SK-N-SH treated with all-trans-retinoic acid at 6 μM for 48 hours (cell line): ENCODE measurements around the gene RUNDC3A.

Experiments used
- ATAC-seq: fragments of 200-7000 bp; cut with Tn5 transposase; 3 replicates; pipeline ENCODE4 v1.9.1; 2020; ENCODE audit warnings: mild to moderate bottlenecking, moderate library complexity
- ARNTL ChIP-seq: fragments of 450-650 bp; formaldehyde crosslinking; IDR thresholded peaks from 2 replicates; pipeline ENCODE4 v1.5.0; 2020; ENCODE audit warnings: low read depth, mild to moderate bottlenecking, moderate library complexity, borderline replicate concordance
- BACH2 ChIP-seq: fragments of 250-450 bp; sonication (Bioruptor Pico); IDR thresholded peaks from 2 replicates; pipeline ENCODE4 v1.9.0; 2021; ENCODE audit warnings: mild to moderate bottlenecking, borderline replicate concordance
- CSDC2 ChIP-seq: fragments of 250-450 bp; sonication (Bioruptor Pico); IDR thresholded peaks from 2 replicates; pipeline ENCODE4 v1.5.0; 2020; ENCODE audit warnings: mild to moderate bottlenecking, moderate library complexity
- GLIS3 ChIP-seq: fragments of 250-450 bp; sonication (Bioruptor Pico); IDR thresholded peaks from 2 replicates; pipeline ENCODE4 v1.5.0; 2020; ENCODE audit warnings: mild to moderate bottlenecking, moderate library complexity
- ISL1 ChIP-seq: fragments of 250-450 bp; sonication (Bioruptor Pico); IDR thresholded peaks from 2 replicates; pipeline ENCODE4 v2.1.2; 2022; ENCODE audit warnings: mild to moderate bottlenecking, moderate library complexity
- OSR1 ChIP-seq: fragments of 250-450 bp; sonication (Bioruptor Pico); IDR thresholded peaks from 2 replicates; pipeline ENCODE4 v1.8.0; 2022; ENCODE audit warnings: moderate library complexity, mild to moderate bottlenecking, inconsistent platforms
- PPARA ChIP-seq: fragments of 250-450 bp; sonication (Bioruptor Pico); IDR thresholded peaks from 2 replicates; pipeline ENCODE4 v1.5.0; 2020; ENCODE audit warnings: mild to moderate bottlenecking, borderline replicate concordance
- RARB ChIP-seq: fragments of 250-450 bp; sonication (Bioruptor Pico); IDR thresholded peaks from 2 replicates; pipeline ENCODE4 v1.8.0; 2021; ENCODE audit warnings: mild to moderate bottlenecking, moderate library complexity
- TCF4 ChIP-seq: fragments of 250-450 bp; sonication (Bioruptor Pico); IDR thresholded peaks from 2 replicates; pipeline ENCODE4 v1.8.0; 2021; ENCODE audit warnings: mild to moderate bottlenecking, moderate library complexity, borderline replicate concordance
- TOX ChIP-seq: fragments of 250-450 bp; sonication (Bioruptor Pico); IDR thresholded peaks from 2 replicates; pipeline ENCODE4 v1.8.0; 2021; ENCODE audit warnings: mild to moderate bottlenecking, moderate library complexity, borderline replicate concordance
- ZC3H10 ChIP-seq: fragments of 250-450 bp; sonication (Bioruptor Pico); IDR thresholded peaks from 2 replicates; pipeline ENCODE4 v1.5.1; 2021; ENCODE audit warnings: mild to moderate bottlenecking, moderate library complexity
- ZFP3 ChIP-seq: fragments of 250-450 bp; sonication (Bioruptor Pico); IDR thresholded peaks from 2 replicates; pipeline ENCODE4 v1.5.0; 2020; ENCODE audit warnings: mild to moderate bottlenecking, moderate library complexity
- ZFP30 ChIP-seq: fragments of 450-650 bp; formaldehyde crosslinking; IDR thresholded peaks from 2 replicates; pipeline ENCODE4 v1.5.0; 2022; ENCODE audit warnings: mild to moderate bottlenecking, moderate library complexity
- ZNF565 ChIP-seq: fragments of 450-650 bp; formaldehyde crosslinking; conservative IDR thresholded peaks from 2 replicates; pipeline ENCODE4 v1.5.0; 2020; ENCODE audit warnings: low read depth, mild to moderate bottlenecking, moderate library complexity
- ZNF70 ChIP-seq: fragments of 450-650 bp; formaldehyde crosslinking; IDR thresholded peaks from 2 replicates; pipeline ENCODE4 v1.5.0; 2020; ENCODE audit warnings: mild to moderate bottlenecking, moderate library complexity
- ZNF8 ChIP-seq: fragments of 450-650 bp; formaldehyde crosslinking; IDR thresholded peaks from 2 replicates; pipeline ENCODE4 v1.5.0; 2020; ENCODE audit warnings: mild to moderate bottlenecking, moderate library complexity
- TF ChIP-seq, protein P1 (sequence below): fragments of 250-450 bp; sonication (Bioruptor Pico); IDR thresholded peaks from 2 replicates; pipeline ENCODE4 v1.5.0; 2020; ENCODE audit warnings: mild to moderate bottlenecking, moderate library complexity
- TF ChIP-seq, protein P2 (sequence below): fragments of 250-450 bp; sonication (Bioruptor Pico); IDR thresholded peaks from 2 replicates; pipeline ENCODE4 v1.5.1; 2021; ENCODE audit warnings: mild to moderate bottlenecking, moderate library complexity
- TF ChIP-seq, protein P3 (sequence below): fragments of 250-450 bp; sonication (Bioruptor Pico); IDR thresholded peaks from 2 replicates; pipeline ENCODE4 v1.8.0; 2020; ENCODE audit warnings: mild to moderate bottlenecking, moderate library complexity, borderline replicate concordance
- TF ChIP-seq, protein P4 (sequence below): fragments of 250-450 bp; sonication (Bioruptor Pico); IDR thresholded peaks from 2 replicates; pipeline ENCODE4 v1.8.0; 2021; ENCODE audit warnings: low read depth, mild to moderate bottlenecking, moderate library complexity, borderline replicate concordance

Gene RUNDC3A

DNA sequence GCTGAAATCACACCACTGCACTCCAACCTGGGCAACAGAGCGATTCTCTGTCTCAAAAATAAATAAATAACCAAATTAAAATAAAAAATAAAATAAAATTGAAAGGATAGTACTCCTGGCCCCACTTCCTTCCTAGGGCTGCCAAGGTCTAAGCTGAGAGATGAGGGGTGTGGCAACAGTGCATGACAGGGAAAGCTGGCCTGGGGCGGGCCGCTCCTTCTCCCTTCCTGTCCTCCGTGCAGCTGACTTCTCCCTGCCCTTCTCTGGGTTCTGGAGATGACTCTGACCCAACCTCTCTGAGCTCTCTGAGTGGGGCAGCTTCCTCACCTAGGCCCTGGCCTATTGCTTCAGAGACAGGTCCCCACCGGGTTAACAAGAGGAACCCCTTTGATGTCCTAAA lies 25.0 kb downstream of the RUNDC3A start (continued):
- TF ChIP-seq, protein P1, sequence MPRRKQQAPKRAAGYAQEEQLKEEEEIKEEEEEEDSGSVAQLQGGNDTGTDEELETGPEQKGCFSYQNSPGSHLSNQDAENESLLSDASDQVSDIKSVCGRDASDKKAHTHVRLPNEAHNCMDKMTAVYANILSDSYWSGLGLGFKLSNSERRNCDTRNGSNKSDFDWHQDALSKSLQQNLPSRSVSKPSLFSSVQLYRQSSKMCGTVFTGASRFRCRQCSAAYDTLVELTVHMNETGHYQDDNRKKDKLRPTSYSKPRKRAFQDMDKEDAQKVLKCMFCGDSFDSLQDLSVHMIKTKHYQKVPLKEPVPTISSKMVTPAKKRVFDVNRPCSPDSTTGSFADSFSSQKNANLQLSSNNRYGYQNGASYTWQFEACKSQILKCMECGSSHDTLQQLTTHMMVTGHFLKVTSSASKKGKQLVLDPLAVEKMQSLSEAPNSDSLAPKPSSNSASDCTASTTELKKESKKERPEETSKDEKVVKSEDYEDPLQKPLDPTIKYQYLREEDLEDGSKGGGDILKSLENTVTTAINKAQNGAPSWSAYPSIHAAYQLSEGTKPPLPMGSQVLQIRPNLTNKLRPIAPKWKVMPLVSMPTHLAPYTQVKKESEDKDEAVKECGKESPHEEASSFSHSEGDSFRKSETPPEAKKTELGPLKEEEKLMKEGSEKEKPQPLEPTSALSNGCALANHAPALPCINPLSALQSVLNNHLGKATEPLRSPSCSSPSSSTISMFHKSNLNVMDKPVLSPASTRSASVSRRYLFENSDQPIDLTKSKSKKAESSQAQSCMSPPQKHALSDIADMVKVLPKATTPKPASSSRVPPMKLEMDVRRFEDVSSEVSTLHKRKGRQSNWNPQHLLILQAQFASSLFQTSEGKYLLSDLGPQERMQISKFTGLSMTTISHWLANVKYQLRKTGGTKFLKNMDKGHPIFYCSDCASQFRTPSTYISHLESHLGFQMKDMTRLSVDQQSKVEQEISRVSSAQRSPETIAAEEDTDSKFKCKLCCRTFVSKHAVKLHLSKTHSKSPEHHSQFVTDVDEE = no peak
- TF ChIP-seq GLIS3 (CRISPR knock-in tag) (no peak), RARB (CRISPR knock-in tag) (no peak)

DNA sequence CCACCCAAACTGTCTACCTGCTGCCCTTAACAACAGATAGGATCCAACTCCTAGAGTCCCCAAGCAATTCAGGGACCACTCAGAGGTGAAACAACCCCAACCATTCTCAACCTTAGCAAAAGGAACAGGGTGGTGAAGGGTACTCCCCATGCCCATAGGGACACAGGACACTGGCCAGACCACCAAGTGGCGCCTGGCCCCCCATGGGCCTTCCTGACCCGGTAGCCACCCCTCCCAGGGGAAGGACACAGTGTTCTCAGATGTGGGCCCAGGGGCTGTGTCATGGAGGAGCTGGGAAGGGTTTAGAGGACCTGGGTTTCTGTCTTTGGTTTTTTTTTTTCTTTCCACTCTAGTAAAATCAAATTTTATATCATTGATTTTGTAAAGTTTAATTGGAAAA lies 25.9 kb downstream of the RUNDC3A start:
- no peak for TF ChIP-seq ZNF565 (CRISPR knock-in tag)
- TF ChIP-seq ZC3H10 (CRISPR knock-in tag) = no peak
- no peak for TF ChIP-seq ARNTL
- ATAC-seq = no peak

DNA sequence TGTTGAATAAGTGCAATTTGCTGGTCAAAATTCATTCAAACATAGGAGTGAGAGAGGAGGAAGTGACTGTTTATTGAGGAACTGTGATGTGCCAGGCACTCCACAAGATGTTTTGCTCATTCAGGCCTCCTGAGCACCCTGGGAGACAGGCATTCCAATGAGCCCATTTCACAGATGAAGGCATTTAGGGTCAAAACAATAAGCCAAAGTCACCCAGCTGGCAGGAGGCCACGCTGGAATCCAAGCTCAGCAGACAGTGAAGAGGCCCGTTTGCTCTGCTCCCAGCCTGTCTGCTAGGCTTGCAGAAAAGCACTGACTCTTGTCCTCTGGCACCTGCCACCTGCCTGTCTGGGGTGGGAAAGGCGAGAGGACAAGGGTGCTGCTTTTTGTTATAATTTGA lies 26.3 kb downstream of the RUNDC3A start:
- ATAC-seq = no peak
- no peak for TF ChIP-seq ISL1 (CRISPR knock-in tag)
- TF ChIP-seq ZNF70 (CRISPR knock-in tag) = no peak
- TF ChIP-seq RARB (CRISPR knock-in tag) = no peak
- TF ChIP-seq, protein P2, sequence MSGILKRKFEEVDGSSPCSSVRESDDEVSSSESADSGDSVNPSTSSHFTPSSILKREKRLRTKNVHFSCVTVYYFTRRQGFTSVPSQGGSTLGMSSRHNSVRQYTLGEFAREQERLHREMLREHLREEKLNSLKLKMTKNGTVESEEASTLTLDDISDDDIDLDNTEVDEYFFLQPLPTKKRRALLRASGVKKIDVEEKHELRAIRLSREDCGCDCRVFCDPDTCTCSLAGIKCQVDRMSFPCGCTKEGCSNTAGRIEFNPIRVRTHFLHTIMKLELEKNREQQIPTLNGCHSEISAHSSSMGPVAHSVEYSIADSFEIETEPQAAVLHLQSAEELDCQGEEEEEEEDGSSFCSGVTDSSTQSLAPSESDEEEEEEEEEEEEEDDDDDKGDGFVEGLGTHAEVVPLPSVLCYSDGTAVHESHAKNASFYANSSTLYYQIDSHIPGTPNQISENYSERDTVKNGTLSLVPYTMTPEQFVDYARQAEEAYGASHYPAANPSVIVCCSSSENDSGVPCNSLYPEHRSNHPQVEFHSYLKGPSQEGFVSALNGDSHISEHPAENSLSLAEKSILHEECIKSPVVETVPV = no peak
- TF ChIP-seq OSR1 (CRISPR knock-in tag) = no peak
- TF ChIP-seq ZFP3 (CRISPR knock-in tag) = no peak
- TF ChIP-seq, protein P3, sequence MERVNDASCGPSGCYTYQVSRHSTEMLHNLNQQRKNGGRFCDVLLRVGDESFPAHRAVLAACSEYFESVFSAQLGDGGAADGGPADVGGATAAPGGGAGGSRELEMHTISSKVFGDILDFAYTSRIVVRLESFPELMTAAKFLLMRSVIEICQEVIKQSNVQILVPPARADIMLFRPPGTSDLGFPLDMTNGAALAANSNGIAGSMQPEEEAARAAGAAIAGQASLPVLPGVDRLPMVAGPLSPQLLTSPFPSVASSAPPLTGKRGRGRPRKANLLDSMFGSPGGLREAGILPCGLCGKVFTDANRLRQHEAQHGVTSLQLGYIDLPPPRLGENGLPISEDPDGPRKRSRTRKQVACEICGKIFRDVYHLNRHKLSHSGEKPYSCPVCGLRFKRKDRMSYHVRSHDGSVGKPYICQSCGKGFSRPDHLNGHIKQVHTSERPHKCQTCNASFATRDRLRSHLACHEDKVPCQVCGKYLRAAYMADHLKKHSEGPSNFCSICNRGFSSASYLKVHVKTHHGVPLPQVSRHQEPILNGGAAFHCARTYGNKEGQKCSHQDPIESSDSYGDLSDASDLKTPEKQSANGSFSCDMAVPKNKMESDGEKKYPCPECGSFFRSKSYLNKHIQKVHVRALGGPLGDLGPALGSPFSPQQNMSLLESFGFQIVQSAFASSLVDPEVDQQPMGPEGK = no peak
- TF ChIP-seq, protein P1 = no peak

DNA sequence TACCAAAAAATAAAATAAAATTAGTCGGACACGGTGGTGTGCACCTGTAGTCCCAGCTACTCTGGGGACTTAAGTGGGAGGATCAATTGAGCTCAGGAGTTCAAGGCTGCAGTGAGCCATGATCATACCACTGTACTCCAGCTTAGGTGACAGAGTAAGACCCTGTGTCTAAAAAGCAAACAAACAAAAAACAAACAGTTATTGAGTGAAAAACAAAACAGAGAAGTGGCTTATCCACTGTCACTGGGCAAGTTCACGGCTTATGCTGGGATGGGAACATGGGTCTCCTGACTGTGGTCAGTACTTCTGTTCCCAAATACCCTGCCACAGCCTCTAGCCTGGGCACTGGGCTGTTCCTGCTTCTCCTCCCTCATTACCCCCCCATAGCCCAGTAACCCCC lies 27.2 kb downstream of the RUNDC3A start:
- no peak for ATAC-seq

DNA sequence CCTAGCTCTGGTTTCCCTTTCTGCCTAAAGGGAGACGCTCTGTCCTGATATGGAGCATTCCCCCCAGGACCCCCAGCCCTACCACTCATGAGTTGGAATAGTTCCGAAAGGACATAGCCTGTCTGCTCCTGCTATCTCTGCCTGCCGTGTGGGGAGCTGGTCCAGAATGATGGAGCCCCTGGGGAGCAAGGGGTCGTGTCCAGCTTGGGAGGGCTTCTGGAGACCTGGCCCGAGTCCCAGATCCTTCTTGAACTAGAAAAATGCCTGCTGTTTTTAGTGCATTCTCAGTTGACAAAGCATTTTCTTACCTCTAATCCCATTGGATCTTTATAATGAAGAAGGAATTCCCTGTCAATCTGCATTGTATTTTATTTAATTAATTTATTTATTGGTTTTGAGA lies 27.6 kb downstream of the RUNDC3A start:
- ATAC-seq = no peak
- TF ChIP-seq OSR1 (CRISPR knock-in tag) (no peak), BACH2 (CRISPR knock-in tag) (no peak), CSDC2 (no peak), ISL1 (CRISPR knock-in tag) (no peak)
- TF ChIP-seq, all 23 proteins: peak for 0

More for the DNA sequence above, 27.2 kb downstream of the RUNDC3A start:
- TF ChIP-seq ZNF70 (CRISPR knock-in tag) = no peak
- TF ChIP-seq ZFP3 (CRISPR knock-in tag) = no peak
- no peak for TF ChIP-seq BACH2 (CRISPR knock-in tag)

DNA sequence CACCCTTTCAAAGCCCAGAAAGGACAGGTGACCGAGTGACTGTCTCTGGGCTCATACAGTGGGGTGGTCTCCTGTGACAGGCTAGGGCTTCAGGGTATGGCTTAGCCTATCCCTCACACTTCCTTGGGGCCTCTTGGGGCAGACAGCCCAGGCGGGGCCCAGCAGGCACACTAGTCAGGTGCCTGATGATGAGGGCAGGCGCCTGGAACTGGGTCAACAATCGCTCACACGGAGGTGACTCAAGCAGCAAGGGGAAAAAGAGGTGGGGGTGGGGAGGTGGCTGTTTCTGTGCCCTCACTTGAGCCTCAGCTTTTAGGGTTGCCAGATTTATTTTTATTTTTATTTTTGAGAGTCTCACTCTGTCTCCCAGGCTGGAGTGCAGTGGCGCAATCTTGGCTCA lies 30.3 kb downstream of the RUNDC3A start:
- ATAC-seq = no peak
- TF ChIP-seq ARNTL = no peak
- TF ChIP-seq TOX (CRISPR knock-in tag) = no peak
- TF ChIP-seq GLIS3 (CRISPR knock-in tag) = no peak
- TF ChIP-seq ZFP3 (CRISPR knock-in tag) = no peak
- TF ChIP-seq ZFP30 (CRISPR knock-in tag) = no peak
- no peak for TF ChIP-seq PPARA (CRISPR knock-in tag)
- TF ChIP-seq, protein P4, sequence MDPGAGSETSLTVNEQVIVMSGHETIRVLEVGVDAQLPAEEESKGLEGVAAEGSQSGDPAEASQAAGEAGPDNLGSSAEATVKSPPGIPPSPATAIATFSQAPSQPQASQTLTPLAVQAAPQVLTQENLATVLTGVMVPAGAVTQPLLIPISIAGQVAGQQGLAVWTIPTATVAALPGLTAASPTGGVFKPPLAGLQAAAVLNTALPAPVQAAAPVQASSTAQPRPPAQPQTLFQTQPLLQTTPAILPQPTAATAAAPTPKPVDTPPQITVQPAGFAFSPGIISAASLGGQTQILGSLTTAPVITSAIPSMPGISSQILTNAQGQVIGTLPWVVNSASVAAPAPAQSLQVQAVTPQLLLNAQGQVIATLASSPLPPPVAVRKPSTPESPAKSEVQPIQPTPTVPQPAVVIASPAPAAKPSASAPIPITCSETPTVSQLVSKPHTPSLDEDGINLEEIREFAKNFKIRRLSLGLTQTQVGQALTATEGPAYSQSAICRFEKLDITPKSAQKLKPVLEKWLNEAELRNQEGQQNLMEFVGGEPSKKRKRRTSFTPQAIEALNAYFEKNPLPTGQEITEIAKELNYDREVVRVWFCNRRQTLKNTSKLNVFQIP (CRISPR knock-in tag) = no peak
- TF ChIP-seq ZNF8 (CRISPR knock-in tag) = no peak
- TF ChIP-seq CSDC2 = no peak
- TF ChIP-seq, protein P1 = no peak
- no peak for TF ChIP-seq TCF4
- TF ChIP-seq BACH2 (CRISPR knock-in tag) = no peak
